HG02885 (cell line): ENCODE results near the gene PGK1.
"Not testable (repeated sequence)": the region's sequence is repeated elsewhere in the genome, so short reads cannot be mapped to it uniquely, and the experiment has no call there.

Experiments
- ATAC-seq: cut with Tn5 transposase; IDR thresholded peaks from one replicate; pipeline ENCODE4 v1.9.1; 2021; ENCODE audit warnings: mild to moderate bottlenecking; ENCODE audit not compliant: unreplicated experiment, poor library complexity

PGK1 gene

DNA sequence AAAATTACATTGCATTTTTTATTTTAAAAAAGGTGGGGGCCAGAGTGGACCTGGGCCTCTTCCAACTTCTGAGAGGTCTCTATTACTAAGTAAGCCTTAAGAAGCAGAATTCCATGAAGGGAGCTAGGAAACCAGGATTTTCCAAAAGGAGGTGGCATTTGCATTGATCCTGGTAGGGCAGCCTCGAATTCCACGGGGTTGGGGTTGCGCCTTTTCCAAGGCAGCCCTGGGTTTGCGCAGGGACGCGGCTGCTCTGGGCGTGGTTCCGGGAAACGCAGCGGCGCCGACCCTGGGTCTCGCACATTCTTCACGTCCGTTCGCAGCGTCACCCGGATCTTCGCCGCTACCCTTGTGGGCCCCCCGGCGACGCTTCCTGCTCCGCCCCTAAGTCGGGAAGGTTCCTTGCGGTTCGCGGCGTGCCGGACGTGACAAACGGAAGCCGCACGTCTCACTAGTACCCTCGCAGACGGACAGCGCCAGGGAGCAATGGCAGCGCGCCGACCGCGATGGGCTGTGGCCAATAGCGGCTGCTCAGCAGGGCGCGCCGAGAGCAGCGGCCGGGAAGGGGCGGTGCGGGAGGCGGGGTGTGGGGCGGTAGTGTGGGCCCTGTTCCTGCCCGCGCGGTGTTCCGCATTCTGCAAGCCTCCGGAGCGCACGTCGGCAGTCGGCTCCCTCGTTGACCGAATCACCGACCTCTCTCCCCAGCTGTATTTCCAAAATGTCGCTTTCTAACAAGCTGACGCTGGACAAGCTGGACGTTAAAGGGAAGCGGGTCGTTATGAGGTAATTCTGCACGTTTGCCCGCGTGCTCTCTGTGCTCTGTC lies at the start of gene PGK1:
Gene PGK1, plus strand, starts transcription at position 626 of the 824 bp plus-strand sequence. Its CDS starts 93 bp downstream, at position 719.
- ATAC-seq = peak; percentile 93

DNA sequence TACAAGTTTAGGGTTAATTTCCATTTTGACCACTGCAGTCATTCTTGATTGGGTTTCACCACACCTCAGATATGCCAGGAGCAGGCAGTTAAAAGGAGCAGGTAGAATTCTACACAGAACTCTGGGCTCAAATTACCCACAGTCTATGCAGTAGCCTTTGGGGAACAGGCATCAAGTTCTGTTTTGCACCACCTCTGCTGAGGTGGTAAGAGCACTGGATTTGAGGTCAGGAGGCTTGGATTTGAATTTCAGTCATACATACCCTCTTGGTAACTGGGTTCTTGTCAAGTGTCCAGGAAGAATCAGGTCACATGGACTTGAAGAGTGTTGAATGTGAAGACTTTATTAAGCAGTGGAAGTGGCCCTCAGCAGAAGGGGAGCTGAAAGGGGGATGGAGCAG lies 40.4 kb upstream of the PGK1 start:
- ATAC-seq = no peak

DNA sequence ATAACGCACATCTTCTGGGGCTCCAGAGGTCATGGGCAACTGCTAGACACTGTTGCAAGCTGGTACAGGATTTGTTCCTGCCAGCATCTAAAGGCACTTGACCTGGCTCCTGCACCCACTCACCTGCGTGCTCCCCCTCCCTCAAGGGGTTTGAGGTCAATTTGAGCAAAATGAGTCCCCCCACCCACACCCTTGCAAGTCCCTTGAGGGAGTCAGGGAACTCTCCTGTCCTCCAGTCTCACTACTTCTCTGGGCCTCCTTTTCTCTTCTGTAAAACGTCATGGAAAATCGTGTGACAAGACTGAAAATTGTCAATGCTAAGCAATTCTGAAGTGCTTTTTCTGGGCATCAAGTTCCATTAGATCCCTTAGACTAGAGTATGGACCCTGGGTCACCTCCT lies 39.9 kb upstream of the PGK1 start:
- no peak for ATAC-seq

DNA sequence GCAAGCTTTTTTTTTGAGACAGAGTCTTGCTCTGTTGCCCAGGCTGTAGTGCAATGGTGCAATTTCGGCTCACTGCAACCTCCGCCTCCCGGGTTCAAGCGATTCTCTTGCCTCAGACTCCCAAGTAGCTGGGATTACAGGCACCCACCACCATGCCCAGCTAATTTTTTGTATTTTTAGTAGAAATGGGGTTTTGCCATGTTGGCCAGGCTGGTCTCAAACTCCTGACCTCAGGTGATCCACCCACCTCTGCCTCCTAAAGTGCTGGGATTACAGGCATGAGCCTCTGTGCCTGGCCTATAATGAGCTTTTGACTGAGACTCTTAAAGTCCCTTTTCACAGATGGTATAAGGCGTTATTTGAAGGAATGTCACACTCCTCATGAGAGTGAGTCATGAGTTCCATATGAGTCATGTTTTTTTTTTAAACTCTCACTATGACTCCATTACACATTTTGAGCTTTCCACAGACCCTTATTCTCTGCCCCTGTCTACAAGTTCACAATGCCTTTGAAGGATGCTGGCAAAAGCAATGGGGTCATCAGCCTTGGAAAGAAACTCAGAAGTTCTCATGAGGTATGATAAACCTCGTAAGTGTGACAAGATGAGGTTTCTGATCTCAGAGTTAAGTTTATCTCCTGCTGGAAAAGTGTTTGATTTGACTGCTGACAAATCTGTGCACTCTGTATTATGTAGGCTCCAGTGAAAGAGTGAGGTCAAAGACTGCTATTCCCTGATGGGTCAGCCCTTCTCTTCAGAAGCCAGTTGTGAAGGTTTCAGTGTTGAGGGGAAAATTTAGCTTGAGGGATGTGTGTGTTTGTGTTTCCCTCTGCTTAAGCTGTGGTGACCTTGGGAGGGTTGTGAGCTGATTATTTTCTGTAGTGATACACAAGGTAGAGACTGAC lies 39.1 kb upstream of the PGK1 start:
- peak; percentile 88 for ATAC-seq

DNA sequence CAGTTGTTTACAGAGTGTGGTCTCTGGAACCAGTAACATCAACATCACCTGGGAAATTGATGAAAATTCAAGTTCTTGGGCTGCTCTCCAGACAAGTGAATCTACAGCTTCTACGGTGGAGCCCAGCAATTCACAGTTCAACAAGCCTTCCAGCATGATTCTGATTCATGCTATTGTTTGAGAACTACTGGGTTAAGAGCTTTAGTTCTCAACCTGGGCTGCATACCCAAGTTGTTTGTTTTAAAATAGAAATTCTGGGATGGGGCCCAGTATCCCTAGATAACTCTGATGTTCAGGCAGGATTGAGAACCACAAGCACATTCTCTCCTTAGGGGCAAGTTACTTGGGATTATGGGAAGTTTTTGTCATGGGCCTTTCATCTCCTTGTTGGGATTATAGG lies 37.9 kb upstream of the PGK1 start:
- ATAC-seq = no peak

DNA sequence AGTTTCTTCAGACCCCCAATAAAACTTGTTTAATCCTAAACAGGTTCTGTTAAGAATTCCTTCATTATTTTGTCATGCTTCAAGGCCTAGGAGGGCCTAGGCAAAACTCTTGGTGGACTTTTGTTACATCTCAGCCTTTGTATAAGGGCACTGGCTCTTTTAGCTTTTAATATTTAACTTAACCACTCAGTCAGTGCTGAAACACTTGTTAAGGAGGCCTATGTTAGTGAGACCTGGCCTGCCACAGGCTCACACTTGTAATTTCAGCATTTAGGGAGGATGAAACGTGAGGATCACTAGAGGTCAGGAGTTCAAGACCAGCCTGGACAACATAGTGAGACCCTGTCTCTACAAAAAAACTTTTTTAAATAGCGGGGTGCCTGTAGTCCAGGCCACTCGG lies 32.7 kb upstream of the PGK1 start:
- no peak for ATAC-seq

DNA sequence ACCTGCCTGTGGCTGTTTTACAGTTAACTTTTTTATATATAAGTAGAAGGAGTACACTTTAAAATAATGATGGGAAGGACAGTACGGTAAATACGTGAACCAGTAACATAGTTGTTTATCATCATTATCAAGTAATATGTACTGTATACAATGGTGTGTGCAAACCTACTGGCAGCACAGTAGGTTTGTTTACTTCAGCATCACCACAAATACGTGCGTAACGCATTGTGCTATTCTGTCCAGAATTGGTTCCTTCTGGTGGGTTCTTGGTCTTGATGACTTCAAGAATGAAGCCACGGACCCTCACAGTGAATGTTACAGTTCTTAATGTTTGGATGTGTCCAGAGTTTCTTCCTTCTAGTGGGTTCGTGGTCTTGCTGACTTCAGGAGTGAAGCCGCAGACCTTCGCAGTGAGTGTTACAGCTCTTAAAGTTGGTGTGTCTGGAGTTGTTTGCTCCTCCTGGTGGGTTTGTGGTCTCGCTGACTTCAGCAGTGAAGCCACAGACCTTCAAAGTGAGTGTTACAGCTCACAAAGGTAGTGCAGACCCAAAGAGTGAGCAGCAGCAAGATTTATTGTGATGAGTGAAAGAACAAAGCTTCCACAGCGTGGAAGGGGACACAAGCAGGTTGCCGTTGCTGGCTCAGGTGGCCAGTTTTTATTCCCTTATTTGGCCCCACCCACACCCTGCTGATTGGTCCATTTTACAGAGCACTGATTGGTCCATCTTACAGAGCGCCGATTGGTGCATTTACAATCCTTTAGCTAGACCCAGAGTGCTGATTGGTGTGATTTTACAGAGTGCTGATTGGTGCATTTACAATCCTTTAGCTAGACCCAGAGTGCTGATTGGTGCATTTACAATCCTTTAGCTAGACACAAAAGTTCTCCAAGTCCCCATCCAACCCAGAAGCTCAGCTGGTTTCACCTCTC lies 30.6 kb upstream of the PGK1 start:
- ATAC-seq = not testable (repeated sequence)

DNA sequence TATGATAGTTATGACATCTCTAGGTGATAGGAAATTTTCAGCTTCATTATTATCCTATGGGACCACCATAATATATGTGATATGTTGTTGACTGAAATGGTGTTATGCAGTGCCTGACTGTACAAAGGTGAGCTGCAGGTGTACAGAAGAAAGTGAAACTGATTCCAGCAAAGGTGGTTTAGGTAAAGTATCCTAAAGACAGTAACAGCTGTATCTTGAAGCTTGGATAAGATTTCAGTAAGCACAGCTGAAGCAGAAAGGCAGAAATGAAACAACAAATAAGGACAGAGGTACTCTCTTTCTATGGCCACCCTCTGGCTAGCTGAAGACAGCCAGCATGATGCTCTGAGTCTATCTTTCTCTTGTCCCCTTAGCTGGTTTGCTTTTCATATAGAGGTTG lies 30.0 kb upstream of the PGK1 start:
- ATAC-seq = no peak

DNA sequence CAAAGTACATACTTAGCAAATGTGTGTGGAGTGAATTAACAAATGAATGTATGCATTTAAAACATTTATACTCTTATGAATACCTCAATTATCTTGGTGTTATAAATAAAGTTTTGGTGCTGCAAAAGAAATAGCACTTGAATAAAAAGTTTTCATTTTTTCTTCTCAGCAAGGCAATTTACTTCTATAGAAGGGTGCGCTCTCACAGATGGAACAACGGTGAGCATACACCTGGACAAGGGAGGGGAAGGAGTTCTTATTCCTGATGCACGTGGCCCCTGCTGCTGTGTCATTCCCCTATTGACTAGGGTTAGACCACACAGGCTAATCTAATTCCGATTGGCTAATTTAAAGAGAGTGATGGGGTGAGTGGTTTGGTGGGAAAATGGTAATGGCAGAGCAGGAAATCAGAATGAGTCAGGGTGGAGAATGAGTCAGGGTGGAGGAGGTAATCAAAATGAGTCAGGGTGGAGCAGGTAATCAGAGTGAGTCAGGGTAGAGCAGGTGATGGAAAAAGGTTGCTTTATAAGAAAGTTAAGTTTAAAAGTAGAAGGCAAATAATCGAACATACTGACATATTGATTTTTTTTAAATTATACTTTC lies 28.2 kb upstream of the PGK1 start:
- no peak for ATAC-seq

DNA sequence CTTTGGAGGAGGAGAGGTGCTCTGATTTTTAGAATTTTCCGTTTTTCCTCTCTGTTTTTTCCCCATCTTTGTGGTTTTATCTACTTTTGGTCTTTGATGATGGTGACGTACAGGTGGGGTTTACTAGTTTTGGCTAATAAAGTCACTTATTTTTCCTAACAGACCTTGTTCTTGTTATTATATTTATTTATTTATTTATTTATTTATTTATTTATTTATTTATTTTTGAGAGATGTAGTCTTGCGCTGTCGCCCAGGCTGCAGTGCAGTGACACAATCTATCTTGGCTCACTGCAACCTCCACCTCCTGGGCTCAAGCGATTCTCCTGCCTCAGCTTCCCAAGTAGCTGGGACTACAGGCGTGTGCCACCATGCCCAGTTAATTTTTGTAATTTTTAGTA lies 22.6 kb upstream of the PGK1 start:
- ATAC-seq = not testable (repeated sequence)

DNA sequence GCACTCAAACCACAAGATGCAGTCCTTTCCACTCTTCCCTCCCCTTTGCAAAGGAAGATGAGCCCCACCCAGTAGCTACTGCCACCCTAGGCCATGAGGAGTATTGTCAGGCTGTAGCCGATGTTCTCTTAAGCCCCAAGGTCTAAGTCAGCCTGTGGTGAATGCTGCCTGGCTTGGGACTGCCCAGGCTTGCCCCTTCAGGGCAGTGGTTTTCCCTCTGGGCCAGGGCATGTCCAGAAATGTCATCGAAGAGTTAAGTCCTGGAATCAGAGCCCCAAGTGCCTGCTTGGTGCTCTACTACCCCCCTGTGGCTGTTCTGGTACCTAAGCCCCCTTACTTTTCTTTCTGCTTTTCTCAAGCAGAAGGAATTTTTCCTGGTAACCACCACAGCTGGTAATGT lies 11.8 kb upstream of the PGK1 start:
- ATAC-seq = peak; percentile 77

DNA sequence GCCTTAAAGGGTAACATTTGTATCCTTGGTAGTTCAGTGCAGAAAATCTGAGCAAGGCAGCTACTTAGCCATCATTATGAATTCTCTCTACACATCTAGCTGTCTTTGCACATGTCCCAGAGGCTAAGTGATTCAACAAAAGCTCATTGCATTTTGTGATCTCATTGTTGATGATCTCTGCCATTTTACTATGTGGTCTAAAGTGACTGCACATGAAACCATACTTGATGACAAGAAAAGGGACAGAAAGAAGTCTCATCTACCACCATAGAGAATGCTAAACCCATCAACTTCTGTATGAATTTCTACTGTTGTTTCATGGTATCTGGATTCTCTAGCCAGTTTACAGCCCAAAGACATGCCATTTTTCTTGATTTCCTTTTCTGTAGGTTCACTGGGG lies 5.9 kb upstream of the PGK1 start:
- ATAC-seq = no peak

DNA sequence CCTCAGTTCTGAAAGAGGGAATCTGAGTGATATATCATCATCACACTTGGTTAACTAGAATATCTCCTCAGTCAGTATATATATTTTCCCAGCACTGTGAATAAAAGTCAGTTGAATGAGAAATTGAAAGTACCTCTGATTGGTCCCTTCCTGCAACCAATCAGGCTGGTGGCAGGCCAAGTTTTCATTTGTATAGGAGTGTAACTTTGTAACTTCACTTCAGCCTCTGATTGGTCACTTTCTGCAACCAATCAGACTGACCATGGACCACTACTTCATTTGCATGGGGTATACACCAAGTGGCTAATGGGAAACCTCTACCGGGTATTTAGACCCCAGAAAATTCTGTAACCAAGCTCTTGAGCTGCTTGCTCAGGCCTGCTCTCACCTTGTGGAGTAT lies 2.0 kb upstream of the PGK1 start:
- ATAC-seq = no peak

DNA sequence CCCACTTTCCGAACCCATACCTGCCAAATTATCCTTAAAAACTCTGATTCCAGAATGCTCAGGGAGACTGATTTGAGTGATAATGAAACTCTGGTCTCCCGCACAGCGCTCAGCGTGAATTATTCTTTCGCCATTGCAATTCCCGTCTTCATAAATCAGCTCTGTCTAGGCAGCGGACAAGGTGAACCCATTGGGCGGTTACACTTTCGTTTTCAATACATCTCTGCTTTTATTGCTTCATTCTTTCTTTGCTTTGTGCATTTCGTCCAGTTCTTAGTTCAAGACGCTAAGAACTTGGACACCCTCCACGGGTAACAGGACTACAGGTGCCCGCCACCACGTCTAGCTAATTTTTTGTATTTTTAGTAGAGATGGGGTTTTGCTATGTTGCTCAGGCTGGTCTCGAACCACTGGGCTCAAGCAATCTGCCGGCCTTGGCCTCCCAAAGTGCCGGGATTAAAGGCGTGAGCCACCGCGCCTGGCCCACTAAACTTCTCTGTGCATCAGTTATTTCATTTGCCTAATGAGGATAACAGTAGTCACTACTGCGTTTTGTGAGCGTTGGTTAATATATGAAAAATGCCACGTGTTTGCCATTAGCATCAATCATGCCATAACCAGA lies 936 bp upstream of the PGK1 start:
- ATAC-seq = no peak

DNA sequence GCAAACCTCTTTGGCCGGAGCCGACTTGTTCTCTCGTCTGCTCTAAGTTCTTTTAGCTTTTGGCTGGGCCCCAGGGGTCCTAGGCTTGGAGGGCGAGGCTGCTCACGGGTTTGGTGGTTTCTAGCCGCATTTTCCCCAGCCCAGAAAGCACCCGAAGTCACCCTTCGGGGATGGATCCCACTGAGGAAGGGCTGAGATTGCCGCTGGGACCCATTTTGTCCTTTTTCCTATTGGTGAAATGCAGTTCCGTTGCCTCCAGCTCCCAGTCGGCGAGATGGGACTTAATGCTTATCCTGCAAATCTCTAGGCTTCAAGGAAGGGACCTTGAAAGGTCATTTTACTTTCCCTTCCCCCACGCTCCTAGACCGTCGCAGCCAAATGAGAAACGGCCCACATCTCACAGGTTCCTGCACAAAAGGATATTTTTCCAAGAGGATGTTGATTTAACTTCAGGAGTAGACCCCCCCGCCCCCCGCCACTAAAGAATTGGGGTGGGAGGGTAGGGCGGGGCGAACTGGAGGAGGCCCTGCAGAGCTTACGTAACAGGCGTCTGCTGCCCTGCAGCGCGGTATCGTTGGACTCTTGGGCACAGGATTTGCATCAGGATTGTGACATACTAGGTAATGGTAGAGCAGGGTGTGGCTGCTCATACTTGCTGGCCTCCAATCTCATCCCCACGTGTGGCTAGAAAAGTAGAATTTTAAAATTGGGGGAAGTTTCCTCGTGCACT lies 564 bp downstream of the PGK1 start:
- ATAC-seq = peak; percentile 36

DNA sequence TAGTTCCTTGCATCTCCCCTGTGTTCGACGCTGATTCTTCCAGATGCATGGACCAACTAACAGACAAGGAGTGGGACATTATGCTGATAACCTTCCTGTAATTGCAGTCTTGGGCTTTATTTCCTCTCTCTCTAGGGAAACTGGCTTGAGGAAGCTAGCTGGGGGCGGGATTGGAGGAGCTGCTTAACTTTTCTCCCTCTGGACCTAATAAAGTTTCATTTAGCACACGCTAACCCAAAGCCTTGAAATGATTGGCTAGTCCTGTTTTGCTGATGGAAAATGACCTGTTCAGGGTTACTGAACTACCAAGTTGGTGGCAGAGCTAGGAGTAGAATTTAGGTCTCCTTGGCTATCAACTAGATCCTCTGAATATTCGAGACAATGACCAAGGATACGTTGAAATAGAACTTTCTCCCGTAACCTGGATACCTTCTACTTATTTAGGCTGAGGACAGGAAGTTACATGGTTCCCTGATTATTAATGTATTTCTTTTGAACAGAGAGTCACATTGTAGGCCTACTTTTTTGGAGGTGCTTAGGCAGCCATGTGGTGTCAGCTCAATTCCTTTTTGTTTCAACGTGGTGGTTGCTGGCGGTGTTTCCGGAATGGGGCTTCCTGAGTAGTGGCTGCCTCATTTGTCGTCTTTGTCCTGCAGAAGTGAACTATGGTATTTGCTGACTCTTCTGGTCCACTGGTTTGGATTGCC lies 2.0 kb downstream of the PGK1 start:
- ATAC-seq = no peak

DNA sequence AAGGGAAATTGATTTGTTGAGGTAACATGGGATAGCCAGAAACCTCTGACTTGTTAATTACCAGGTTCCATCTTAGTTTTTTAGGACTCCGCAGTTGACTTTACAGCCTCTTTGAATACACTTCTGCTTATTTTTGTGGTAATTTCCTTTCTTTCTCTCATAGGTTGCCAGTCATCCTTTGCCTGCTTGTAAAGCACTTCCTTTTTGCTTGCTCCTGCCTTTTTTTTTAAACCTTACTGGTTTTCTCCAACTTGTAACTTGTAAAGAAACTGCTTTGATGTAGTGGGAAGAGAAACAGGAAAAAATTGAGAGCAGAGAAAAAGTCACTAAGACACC lies 2.6 kb downstream of the PGK1 start:
- no peak for ATAC-seq

DNA sequence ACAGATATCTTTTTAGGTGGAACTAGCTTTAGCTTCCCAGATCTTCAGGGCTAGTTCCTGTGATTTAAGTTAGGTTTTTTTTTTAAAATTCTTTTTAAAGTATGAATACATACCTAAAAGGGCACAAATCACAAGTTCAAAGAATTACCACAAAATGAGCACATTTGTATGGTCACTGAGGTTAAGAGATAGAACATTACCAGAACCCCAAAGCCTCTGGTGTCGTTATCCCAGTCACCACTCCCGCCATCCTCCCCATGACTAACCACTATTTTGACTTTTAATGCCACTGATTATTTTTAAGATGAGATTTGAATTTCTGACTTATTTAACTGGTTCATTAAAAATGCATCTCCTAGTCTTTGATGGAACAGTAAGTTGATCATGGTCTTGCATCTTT lies 5.4 kb downstream of the PGK1 start:
- ATAC-seq = no peak
